Tibial nerve (tissue), 4 donors: ENCODE data around the gene ZNF497.

Source experiments
- CTCF ChIP-seq, 5 experiments: fragments of 200-600 bp in 3 of 5; fragments of 450-650 bp in 2 of 5; sonication (generic) in 3 of 5; IDR thresholded peaks; one replicate each; pipeline ENCODE4 v1.5.1; 2016 to 2019; ENCODE audit warnings: antibody characterized with exemption in 5 of 5, mild to moderate bottlenecking in 3 of 5, moderate library complexity in 2 of 5
- EP300 ChIP-seq, 2 donors: sonication (generic); formaldehyde crosslinking; IDR thresholded peaks; one replicate each; pipeline ENCODE4 v1.6.1; 2017; ENCODE audit warnings: antibody characterized with exemption in 2 of 2, mild to moderate bottlenecking in 1 of 2
- POLR2A ChIP-seq, 2 donors: fragments of 450-650 bp; IDR thresholded peaks; one replicate each; pipeline ENCODE4 v1.6.1; 2017; ENCODE audit warnings: antibody characterized with exemption in 2 of 2, mild to moderate bottlenecking in 2 of 2, moderate library complexity in 2 of 2

- peak in 2 of 5 experiments; percentile 14 to 27 for TF ChIP-seq CTCF (IDR thresholded peaks at IDR 0.05)
- peak; percentile 62 to 75 for TF ChIP-seq POLR2A (IDR thresholded peaks at IDR 0.05)
- TF ChIP-seq EP300 (IDR thresholded peaks at IDR 0.05) = peak; percentile 88 to 90
Observed at GRCh38 chr19:58386576-58387337, 24.2 kb upstream of the ZNF497 start, which contains the start of gene RPS5.
